Activated CD4-positive, alpha-beta T cell treated with anti-CD3 and anti-CD28 coated beads, Interleukin-2, Interleukin-6, amounts not matched to agents 100 ng/mL and 50 ng/mL, durations not matched to agents 16 hours and 8 hours (primary cell): Measurements from ENCODE around the gene MPC1.

Experiments
- DNase-seq: peaks from one replicate; pipeline ENCODE4 v3.0.0-alpha.2; 2020

MPC1 gene

GRCh38 chr6:166343150-166343487, 39.6 kb downstream of the MPC1 start:
- no peak for DNase-seq

GRCh38 chr6:166342349-166343149, 40.2 kb downstream of the MPC1 start, which contains the start of gene SFT2D1:
Gene SFT2D1 (minus strand): TSS chr6:166342545. CDS start chr6:166342481, 64 bp downstream.
- peak; percentile 87 for DNase-seq

DNA sequence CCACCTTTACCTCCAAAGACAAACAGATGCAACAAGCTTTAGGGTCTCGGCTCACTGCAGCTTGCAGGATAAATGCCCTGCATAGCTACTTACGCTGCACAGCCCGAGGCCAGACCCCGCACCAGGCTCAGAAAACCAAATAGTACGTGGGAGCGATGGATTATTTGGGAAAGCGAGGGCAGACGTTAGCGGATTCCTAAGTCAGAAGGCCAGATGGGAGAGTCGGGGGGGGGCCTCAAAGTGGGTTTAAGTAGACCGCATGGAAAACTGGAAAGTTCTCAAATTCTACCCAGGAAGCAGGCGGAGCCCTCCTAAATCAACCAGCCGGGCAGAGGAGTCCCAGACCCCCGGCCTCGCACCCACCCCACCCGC, 40.8 kb downstream of the MPC1 start:
- no peak for DNase-seq

DNA sequence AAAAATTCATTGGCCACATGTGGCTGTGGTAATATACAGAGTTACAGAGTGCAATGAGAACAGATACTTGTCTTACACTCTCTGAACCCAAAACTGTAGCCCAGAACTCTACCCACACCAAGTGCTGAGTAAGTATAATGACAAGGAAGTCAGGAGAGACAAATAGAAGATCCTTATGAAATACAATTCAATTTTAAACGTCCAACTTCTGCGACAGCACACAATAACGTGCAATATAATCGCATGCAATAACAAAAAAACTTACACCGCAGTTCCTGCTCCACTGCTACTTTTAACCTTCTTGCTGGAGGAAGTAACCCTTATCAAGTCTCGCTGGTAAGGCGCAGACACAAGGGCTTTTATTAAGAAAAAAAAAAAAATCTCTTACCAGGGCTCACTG, 41.3 kb downstream of the MPC1 start:
- DNase-seq: no peak

DNA sequence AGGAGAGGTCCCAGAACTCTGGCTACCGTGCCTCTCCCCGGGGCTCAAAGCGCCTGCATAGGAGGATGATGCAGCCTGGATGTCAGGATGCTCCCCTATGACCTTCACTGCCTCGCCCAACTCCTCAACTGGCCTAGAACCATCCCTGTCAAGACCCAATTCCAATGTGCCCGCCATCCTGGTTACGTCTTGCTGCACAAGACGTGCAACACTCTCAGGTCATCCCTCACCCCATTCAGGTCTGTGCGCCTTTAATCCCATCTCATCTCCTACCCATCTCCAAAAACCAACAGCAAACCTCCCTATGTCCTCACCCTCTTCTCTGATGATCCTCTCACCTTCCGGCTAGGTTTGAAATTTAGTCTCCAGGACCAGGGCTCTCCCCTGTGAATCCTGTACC, 43.9 kb downstream of the MPC1 start:
- DNase-seq: no peak

- DNase-seq: no peak
Observed at GRCh38 chr6:166336847-166337246, 45.9 kb downstream of the MPC1 start.

- DNase-seq: no peak
Observed at GRCh38 chr6:166335378-166336302, 47.1 kb downstream of the MPC1 start.

DNA sequence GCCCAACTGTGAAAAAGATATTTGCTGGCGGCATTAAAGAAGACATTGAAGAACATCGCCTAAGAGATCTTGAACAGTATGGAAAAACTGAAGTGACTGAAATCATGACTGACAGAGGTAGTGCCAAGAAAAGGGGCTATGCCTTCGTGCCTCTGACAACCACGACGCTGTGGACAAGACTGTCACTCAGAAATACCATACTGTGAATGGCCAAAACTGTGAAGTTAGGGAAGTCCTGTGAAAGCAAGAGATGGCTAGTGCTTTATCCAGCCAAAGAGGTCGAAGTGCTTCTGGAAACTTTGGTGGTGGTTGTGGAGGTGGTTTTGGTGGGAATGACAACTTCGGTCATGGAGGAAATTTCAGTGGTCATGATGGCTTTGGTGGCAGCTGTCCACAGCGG, 47.9 kb downstream of the MPC1 start:
- no peak for DNase-seq

DNA sequence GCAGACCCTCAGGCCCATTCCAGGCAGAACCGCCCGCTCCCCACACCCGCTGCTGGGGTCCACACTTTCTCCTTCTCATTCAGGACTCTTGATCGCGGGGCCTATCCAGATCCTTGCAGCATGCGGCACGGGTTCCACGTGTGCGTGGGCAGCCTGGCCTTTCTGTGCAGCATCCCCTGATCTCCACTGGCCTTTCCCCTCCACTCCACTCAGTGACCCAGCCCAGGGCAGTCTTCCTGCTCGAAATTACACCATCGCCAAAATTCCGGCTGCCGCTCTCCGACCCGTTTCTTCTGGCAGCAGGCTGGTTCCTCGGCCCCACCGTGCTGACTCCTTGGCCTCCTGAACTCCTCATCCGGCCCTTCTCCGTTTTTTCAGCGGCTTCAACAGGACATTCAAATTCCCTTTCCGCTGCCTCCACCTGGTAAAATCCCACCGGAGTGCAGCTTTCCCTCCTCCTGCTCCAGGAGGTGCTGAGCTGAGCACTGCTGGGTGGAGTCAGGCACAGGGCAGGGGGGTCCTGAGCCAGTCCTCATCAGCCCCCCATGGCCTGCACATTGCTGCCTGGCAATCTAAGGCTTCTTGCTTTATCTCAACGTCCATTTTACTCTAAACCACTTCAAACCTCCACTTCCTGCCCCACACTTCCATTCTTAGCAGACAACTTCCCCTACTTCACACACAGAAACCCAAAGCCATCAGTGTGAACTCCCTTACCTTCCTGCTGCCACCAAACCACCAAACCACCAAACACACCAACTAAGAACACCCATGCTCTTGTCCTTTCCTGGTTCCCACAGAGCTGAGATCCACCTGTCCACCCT, 49.4 kb downstream of the MPC1 start:
- peak; percentile 71 for DNase-seq

DNA sequence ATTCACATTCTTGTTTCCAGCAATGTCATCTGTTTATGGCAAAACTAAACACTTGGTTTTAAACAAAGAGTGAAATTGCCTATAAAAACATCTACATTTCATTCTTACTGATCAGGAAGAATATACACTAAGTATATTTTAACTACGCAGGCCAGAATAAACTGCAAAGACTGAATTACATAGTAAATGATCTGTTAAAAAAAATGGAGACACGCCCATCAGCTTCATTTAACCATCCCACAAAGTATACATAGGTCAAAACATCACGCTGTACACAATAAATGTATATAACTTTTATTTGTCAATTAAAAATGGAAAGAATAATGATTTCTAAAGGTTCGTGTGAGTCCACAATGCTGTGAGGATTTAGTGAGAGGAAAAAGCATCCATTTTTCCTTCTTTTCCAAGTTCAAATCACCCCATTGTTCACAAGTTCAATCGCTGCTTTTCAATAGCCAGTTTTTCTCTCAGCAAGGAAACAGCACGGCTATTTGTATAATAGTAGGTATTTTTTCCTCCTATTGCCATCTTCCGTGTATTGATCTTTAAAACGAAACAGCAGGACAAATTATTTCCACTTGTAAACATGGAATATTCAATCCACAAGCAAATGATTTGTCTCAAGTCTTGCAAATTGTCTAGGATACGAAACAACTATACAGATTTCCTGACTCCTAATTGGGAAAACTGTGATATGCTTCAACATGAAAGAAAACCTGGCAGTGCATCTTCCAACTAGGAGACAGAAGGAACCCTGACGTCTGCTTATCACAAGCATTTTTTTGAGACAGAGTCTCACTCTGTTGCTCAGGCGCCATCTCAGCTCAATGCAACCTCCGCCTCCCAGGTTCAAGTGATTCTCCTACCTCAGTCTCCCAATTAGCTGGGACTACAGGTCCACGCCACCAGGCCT, 51.0 kb downstream of the MPC1 start:
- DNase-seq: no peak

DNA sequence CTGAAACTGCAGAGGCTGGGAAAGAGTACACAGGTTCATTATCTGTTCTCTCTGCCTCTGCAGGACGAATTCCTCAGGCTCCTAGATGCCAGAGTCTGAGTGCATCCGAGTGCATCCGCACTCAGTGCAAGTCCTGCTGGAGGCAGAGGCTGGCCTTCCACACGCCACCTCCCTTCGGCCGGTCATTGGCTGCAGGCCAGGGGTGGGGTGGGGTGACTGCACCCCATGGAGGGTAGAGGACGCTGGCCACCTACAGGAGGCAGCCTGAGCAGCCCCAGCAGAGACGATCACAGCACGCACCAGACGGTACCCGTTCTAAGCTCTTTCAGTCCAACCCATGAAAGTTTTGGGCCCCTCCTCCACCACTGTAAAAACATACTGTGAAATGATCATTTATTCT, 52.1 kb downstream of the MPC1 start:
- no peak for DNase-seq

DNA sequence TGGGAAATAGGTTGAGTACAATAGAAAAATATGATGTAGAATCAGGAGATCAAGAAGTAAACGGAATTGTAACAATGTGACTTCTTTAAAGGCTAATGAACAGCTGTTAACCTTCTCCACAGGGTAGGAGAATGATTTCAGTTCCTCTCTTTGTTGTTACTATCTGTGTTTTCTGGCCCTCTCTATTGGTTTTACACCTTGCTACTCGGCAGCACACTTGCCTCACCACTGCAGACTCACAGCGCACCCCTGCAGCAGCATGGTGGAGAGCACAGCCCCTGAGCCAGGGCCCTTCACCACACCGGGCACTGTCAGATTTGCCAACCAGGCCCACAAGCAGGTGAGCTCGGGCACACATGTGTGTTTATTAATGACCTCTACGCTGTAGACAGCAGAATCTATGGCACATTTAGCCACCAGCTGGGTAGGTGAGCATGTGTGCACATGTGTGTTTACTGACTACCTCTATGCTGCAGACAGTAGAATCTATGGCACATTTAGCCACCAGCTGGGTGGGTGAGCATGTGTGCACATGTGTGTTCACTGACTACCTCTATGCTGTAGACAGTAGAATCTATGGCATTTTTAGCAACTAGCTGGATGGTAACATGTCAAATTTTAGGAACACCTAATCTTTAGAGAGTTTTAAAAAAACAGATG, 57.2 kb downstream of the MPC1 start:
- DNase-seq: no peak

- no peak for DNase-seq
Observed at GRCh38 chr6:166323395-166323794, 59.3 kb downstream of the MPC1 start.

DNA sequence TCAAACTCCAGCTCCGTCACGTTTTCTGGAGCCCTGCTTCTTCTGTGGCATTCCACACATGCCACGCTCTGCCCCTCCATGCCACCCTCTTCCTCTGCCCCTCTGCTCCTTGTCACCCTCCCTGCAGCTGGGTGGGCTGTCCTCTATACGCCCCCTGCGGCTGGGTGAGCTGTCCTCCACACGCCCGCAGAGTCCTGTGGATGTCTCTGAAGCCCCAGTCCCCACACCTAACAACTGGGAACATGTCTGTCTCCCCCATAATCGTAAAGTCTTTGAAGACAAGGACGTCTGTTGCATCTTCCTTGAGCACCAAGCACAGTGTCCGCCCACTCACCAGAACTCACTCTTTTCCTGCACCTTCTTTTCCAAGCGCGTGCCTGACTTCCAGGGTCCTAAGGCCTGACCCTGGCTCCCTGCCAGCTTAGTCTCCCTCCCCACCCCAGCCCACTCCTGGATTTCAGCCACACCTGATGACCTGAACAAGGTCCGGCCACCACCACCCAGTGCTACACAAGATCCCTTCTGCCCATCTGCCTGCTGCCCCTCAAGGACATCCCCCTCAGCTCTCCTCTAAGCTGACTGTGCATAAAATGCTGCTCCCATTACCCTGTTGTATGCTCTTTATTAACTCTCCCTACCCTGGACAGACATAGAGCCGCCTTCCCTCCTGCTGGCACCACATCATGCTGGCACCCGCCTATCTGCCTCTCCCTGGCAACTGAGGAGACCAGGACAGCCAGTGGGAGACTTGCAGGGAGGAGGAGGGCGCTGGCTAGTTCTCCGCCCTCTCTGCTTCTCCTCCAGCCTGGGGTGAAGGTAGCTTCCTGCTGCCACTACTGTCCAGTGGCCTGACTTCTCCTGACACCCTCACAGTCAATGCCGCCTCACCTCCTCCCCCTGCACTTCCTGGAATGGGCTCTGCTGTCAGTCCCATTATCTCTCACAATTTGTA, 63.8 kb downstream of the MPC1 start:
- DNase-seq: no peak

- DNase-seq: no peak
Observed at GRCh38 chr6:166318227-166318626, 64.5 kb downstream of the MPC1 start.

DNA sequence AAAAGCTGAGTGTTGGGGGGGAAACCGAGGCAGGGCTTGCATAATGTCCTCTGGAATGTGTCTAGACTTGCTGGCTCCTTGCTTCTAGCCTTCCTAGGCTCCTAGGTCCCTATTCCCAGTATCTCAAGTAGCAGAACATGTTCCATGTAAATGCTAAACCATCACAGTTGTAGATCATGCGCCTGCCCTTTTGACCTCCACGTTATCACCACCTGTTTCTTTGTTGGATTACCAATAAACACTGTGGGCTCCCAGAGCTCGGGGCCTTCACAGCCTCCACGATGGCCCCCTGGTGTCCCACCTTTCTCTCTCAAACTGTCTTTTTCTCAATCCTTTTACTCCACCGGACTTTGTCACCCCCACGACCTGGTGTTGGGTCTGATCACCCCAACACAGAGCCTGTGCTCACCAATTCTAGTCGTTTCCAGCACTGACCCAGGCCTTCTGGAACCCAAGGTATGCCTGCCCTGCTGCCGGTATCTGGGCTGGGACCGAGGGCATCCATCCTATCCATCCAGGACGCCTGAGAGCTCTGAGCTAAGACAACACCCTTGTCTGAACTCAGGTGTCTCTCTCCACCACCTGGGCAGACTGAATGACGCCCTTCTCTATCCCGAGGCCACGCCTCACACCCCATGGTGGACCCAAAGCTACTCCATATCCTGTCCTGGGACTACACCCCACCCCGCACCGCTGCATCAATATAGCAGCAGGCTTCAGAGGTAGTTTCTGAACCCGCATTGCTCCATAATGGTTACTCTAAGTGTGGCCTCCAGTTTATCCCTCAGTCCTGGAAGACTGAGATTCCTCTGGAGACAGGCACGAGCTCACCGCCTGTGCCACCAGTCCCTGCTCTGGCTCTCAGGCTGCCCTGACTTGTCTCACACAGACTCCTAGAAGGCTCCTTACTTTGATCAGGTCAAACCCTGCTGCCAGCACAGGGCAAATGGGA, 65.2 kb downstream of the MPC1 start:
- no peak for DNase-seq

DNA sequence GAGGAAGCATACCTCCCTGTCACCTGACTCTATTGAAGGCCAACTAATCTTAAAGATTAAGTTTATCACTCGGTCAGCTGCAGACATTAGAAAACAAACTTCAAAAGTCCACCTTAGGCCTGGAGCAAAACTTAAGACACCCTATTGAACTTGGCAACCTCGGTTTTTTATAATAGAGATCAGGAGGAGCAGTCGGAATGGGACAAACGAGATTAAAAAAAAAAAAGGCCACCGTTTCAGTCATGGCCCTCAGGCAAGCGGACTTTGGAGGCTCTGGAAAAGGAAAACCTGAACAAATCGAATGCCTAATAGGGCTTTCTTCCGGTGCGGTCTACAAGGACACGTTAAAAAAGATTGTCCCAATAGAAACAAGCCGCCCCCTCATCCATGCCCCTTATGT, 67.3 kb downstream of the MPC1 start:
- no peak for DNase-seq
